Panc1 (cell line): Measurements from ENCODE around the gene GRK6. TPM values are rescaled to one million over a fixed set of nuclear protein-coding genes. Genes with fewer than 3 reads are reported as not detected.

Experiments used
- ATAC-seq: fragments of 200-7000 bp; cut with Tn5 transposase; 2 replicates; pipeline ENCODE4 v1.9.1; 2020; ENCODE audit warnings: mild to moderate bottlenecking, moderate library complexity
- BruUV-seq: library from RNA; stranded (reverse); fragments of 400-500 nt; replicated peaks from 2 replicates; lab custom pipeline; 2021; lab: Mats Ljungman, UMichigan
- CTCF ChIA-PET: fragments of 300-600 bp; sonication (Branson Sonifier 250); formaldehyde crosslinking; loops from one replicate; lab custom pipeline; 2022; ENCODE audit warnings: antibody characterized with exemption; lab: Charles Lee
- POLR2A ChIA-PET: fragments of 300-600 bp; sonication (Branson Sonifier 250); formaldehyde crosslinking; loops from one replicate; lab custom pipeline; 2022; ENCODE audit warnings: antibody characterized with exemption; lab: Charles Lee
- DNase-seq: peaks from one replicate; pipeline ENCODE4 v3.0.0-alpha.2; 2010; ENCODE audit warnings: low read depth, low spot score
- H3K27ac ChIP-seq: 2 replicates; pipeline ENCODE4 v1.5.1; 2011; ENCODE audit warnings: mild to moderate bottlenecking, low read length, inconsistent platforms
- H3K27me3 ChIP-seq: fragments of 200-500 bp; sonication (Bioruptor generic); 2 replicates; pipeline ENCODE4 v1.6.0; 2014; ENCODE audit warnings: low read length, inconsistent platforms; ENCODE audit not compliant: control insufficient read depth, insufficient read depth
- H3K36me3 ChIP-seq: fragments of 200-500 bp; sonication (Bioruptor generic); 2 replicates; pipeline ENCODE4 v1.5.1; 2014; ENCODE audit warnings: inconsistent platforms, mild to moderate bottlenecking, low read length, moderate library complexity; ENCODE audit not compliant: control insufficient read depth, insufficient read depth
- H3K4me1 ChIP-seq: 2 replicates; pipeline ENCODE4 v1.5.1; 2011; ENCODE audit warnings: inconsistent platforms, mild to moderate bottlenecking, low read length, moderate library complexity; ENCODE audit not compliant: control insufficient read depth, insufficient read depth
- H3K4me3 ChIP-seq, 2 experiments: 2 replicates each; pipeline ENCODE4 v1.5.1; 2011 to 2012; ENCODE audit warnings: low read depth in 2 of 2, low read length in 2 of 2, mild to moderate bottlenecking in 2 of 2, inconsistent platforms in 1 of 2, moderate library complexity in 1 of 2
- H3K9me3 ChIP-seq: fragments of 200-500 bp; sonication (Bioruptor generic); 2 replicates; pipeline ENCODE4 v1.5.1; 2014; ENCODE audit warnings: low read depth, mild to moderate bottlenecking, inconsistent platforms, low read length, moderate library complexity; ENCODE audit not compliant: control insufficient read depth, insufficient read depth
- CTCF ChIP-seq: fragments of 450-650 bp; IDR thresholded peaks from 2 replicates; pipeline ENCODE4 v1.5.1; 2017; ENCODE audit warnings: mild to moderate bottlenecking
- POLR2AphosphoS5 ChIP-seq: IDR thresholded peaks from 2 replicates; pipeline ENCODE4 v1.6.1; 2012; ENCODE audit warnings: mild to moderate bottlenecking, low read depth, low read length, moderate library complexity
- REST ChIP-seq, 2 experiments: IDR thresholded peaks; 2 replicates each; pipeline ENCODE4 v1.6.1; 2011 to 2012; ENCODE audit warnings: low read depth in 2 of 2, control low read depth in 1 of 2, low read length in 1 of 2, mild to moderate bottlenecking in 1 of 2, moderate library complexity in 1 of 2; ENCODE audit not compliant: insufficient read depth in 1 of 2
- SIN3A ChIP-seq: IDR thresholded peaks from 2 replicates; pipeline ENCODE4 v1.6.1; 2012; ENCODE audit warnings: low read depth, mild to moderate bottlenecking, low read length, moderate library complexity, borderline replicate concordance; ENCODE audit not compliant: insufficient read depth
- TCF7L2 ChIP-seq: IDR thresholded peaks from 2 replicates; pipeline ENCODE4 v1.6.1; 2011; ENCODE audit warnings: mild to moderate bottlenecking, low read depth, low read length, inconsistent platforms
- in situ Hi-C: cut with HindIII; loops from 2 replicates; pipeline ENCODE4 v1.10.0; 2016; ENCODE audit warnings: low sequenced_read_pairs, low pct_unique_long_range_greater_than_20kb
- intact Hi-C: fragments of 100-400 bp; cut with micrococcal nuclease; formaldehyde crosslinking; loops from one replicate; pipeline ENCODE4 v1.10.0; 2022; ENCODE audit not compliant: unreplicated experiment
- total RNA-seq: library from RNA; stranded (reverse); gene quantifications from one replicate; pipeline ENCODE4 v1.2.1, GENCODE V29; 2021; ENCODE audit not compliant: unreplicated experiment

The GRK6 gene
- total RNA-seq, 1 experiment from 2014 or later = 56.1 TPM

GRCh38 chr5:177425196-177425800, 1.2 kb upstream of the GRK6 start:
- ATAC-seq = no peak
- Histone ChIP-seq H3K27ac (peak overlapping the region; percentile 97), H3K36me3 (peaks cover 2% of the 10 kb centered on the region; the same call in 1 of the 2 replicates), H3K9me3 (no peaks in the 10 kb centered on the region), H3K4me3 (peak overlapping the region; percentile 60 to 62), H3K4me1 (peaks cover 18% of the 10 kb centered on the region), H3K27me3 (no peaks in the 10 kb centered on the region)
- ChIA-PET CTCF (interaction anchor here (1.3 to 1.8 kb wide), 3 partner anchors 22 to 115 kb away, joined by 4 to 13 read pairs (median 5); no protein-coding TSS in a partner anchor), POLR2A (interaction anchor here (1.5 kb wide), 1 partner anchor 17 kb away, joined by 9 read pairs; no protein-coding TSS in a partner anchor)
- intact Hi-C loops = no loop called here
- in situ Hi-C loops = no loop called here
- TF ChIP-seq REST (IDR thresholded peaks at IDR 0.05; ENCODE audit: insufficient read depth in 1 of 2, low read depth in 2 of 2, low read length in 1 of 2) (no peak), POLR2AphosphoS5 (no peak), SIN3A (no peak), TCF7L2 (no peak), CTCF (no peak)
- no peak for DNase-seq
- TSS peak; percentile 85 for BruUV-seq

DNA sequence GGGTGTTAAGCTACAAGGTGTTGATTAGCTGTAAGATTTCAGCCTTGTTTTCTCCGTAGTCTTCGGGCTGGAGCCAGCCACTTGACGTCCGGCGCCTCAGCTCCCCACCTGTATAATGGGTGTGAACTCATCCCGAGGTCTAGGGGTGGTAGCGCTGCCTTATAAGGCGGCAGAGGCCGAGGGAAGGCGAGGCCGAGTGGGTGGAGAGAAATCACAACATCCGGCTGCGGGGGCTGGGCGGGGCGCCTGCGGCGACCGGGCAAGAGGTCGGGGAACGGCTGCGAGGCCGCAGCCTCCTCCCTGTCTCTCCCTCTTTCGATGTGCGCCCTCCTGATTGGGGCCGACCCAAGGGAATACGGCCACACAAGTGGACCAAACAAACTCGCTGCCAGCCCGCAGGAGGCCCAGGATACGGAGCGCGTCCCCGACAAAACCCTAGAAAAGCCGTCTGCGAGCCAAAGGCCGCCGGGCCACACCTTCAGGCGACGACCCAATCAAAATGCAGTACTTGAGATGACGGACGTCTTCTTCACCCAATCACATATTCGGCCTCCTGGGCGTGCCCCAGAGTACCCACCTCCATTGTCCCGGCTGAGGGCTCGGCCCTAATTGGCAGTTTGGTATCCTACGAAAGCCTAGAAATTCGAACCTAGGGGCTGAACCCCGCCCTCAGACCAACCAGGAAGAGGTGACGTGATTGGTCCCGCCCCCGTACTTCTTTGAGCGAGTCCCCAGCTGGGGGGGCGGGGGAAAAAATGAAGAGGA, 493 bp upstream of the GRK6 start:
- in situ Hi-C loops = no loop called here
- no peak for TF ChIP-seq CTCF
- peak; percentile 86 for TF ChIP-seq POLR2AphosphoS5
- H3K27ac ChIP-seq = peak overlapping the region; percentile 97
- intact Hi-C loops = no loop called here
- no TSS peak for BruUV-seq
- DNase-seq (peak; percentile 100), ATAC-seq (peak; percentile 94)
- peaks cover 2% of the 10 kb centered on the region; the same call in 1 of the 2 replicates for H3K36me3 ChIP-seq
- POLR2A ChIA-PET = interaction anchor here (0.6 to 1.6 kb wide), 5 partner anchors 17 to 55 kb away, joined by 4 to 11 read pairs (median 9); no protein-coding TSS in a partner anchor
- CTCF ChIA-PET = interaction anchor here (0.6 to 1.8 kb wide), 4 partner anchors 11 to 116 kb away, joined by 4 to 13 read pairs (median 5); no protein-coding TSS in a partner anchor
- H3K9me3 ChIP-seq = no peaks in the 10 kb centered on the region
- H3K27me3 ChIP-seq = no peaks in the 10 kb centered on the region
- peaks cover 18% of the 10 kb centered on the region for H3K4me1 ChIP-seq
- peak overlapping the region; percentile 60 to 62 for H3K4me3 ChIP-seq
